NCI-H2029 (cell line): ENCODE data around the gene PBX2.
"Not testable (repeated sequence)": the region's sequence is repeated elsewhere in the genome, so short reads cannot be mapped to it uniquely, and the experiment has no call there.

Experiments
- DNase-seq: peaks from one replicate; lab custom pipeline; 2025; lab: John Stamatoyannopoulos, UW

PBX2 gene

GRCh38 chr6:32202186-32202585, 12.2 kb upstream of the PBX2 start:
- no peak for DNase-seq

- no peak for DNase-seq
Measured at GRCh38 chr6:32200711-32201475, 10.9 kb upstream of the PBX2 start.

- no peak for DNase-seq
Measured at GRCh38 chr6:32198866-32199265, 8.9 kb upstream of the PBX2 start.

DNA sequence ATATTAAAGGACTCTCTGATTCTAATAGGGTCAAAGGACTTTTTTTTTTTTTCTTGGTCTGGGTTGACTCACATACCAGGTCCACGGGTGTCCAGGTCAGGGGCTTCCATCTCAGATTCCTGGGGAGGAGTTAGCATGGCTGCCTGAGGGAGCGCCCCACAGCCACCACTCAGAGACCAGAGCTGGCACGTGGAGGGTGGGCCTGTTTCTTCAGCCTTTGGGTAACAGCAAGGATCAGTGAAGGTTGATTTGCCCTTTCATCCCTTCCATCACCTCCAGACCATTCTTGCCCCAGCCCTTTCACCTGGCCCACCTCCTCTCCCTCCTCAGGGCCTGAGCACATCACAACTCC, 8.3 kb upstream of the PBX2 start:
- no peak for DNase-seq

GRCh38 chr6:32196682-32197616, 6.9 kb upstream of the PBX2 start:
- DNase-seq = no peak

DNA sequence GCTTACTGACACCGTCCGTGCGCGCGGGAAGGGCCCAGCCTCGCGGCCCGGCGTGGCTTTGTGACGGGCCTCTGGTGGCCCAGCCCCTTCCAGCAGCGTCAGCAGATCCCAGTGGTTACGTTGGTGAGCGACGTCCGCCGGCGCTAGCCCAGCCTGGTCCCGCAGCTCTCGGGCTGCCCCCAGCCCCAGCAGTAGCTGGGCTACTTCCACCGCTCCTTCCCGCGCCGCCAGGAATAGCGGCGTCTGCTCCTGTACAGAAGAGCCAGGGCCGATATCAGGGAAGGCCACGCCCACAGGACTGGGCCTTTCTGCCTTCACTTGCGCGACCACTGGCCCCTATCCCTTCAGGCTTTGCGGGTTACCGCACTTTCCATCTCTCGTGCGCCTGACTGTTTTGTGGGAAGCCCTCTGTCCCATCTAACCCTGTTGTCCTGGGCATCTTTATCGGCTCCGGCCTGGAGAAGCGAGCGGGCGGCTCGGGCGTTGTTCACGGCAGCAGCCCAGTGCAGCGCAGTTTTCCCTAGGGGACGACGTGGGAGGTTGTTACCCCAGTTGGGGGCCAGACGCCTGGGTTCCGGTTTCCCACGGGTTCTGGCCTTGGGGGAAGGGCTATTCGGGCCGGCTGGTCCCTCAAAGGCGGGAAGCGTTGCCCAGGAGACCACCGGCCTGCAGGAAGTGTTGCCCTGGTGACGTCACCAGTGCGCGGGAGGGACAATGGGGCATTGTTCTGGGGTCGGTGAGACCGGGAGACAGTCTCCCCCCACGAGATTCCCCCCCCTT, 6.1 kb upstream of the PBX2 start:
- DNase-seq = peak; percentile 78

GRCh38 chr6:32195652-32195901, 5.6 kb upstream of the PBX2 start:
- DNase-seq = peak; percentile 100

- DNase-seq = peak; percentile 14
Measured at GRCh38 chr6:32194825-32195651, 5.0 kb upstream of the PBX2 start.

DNA sequence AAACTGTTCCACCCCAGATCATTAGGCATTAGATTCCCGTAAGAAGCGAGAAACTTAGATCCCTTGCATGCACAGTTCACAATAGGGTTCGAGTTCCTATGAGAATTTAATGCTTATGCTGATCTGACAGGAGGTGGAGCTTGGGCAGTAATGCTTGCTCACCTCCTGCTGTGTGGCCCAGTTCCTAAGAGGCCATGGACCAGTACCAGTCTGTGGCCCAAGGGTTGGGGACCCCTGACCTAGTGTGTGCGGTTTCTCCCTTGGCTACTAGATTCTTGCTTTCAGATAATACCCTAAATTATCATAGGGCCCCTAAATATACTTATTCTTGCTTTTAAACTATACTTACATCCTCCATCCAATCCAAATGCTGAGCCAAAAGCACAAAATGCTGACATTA, 4.4 kb upstream of the PBX2 start:
- DNase-seq = no peak

GRCh38 chr6:32193096-32193495, 3.1 kb upstream of the PBX2 start:
- not testable (repeated sequence) for DNase-seq

GRCh38 chr6:32192608-32193039, 2.6 kb upstream of the PBX2 start, which contains the start of gene GPSM3:
TSS of gene GPSM3 (minus strand) at chr6:32192643. CDS start at chr6:32192513, 130 bp downstream.
- DNase-seq = peak; percentile 41

GRCh38 chr6:32191696-32192607, 1.9 kb upstream of the PBX2 start:
- DNase-seq = no peak

GRCh38 chr6:32190911-32191677, 1.1 kb upstream of the PBX2 start:
- no peak for DNase-seq

DNA sequence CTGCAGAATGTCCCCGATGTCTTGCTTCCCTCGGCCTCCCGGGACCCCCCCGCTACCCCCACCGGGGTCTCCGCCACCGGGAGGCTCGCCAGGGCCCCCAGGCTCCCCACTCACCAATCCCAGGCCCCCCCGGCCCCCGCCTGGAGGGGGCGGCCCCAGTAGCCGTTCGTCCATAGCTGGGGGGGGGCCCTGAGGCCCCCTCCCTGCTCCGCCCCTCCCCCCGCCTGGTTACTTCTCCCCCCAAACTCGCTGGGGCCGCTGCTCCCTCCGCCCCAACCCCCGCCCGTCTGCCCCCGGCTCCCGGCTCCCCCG, 304 bp downstream of the PBX2 start:
- DNase-seq = no peak

DNA sequence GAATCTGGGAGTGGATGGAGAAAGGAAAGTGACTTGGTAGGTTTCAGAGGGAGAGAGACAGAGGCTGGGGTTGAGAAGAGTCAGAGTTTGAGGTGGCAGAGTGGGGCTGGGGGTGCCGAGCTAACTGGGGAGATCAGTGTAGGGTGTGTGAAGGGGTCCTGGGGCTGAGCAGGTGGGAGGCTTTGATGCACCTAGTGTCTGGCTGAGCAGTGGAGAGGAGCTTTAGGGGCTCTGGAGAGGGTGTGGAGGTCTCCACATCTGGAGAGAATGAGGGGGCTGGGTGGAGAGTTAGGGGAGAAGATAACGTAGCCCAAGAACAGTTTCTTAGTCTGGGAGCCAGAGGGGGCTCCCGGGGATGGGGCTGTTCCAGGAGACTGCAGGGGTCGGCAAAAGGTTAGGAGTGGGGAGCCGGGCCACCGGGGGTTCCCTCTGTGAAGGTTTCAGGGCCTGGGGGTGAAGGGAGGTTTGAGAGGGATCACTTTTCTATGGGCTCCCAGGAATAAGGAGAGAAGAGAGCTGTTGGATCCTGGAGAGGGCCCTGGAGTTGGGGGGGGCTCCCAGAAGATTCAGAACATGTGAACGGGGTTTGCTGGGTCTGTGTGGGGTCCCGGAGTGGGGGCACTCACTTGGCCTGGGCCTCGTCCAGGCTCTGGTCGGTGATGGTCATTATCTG, 797 bp downstream of the PBX2 start:
- no peak for DNase-seq

DNA sequence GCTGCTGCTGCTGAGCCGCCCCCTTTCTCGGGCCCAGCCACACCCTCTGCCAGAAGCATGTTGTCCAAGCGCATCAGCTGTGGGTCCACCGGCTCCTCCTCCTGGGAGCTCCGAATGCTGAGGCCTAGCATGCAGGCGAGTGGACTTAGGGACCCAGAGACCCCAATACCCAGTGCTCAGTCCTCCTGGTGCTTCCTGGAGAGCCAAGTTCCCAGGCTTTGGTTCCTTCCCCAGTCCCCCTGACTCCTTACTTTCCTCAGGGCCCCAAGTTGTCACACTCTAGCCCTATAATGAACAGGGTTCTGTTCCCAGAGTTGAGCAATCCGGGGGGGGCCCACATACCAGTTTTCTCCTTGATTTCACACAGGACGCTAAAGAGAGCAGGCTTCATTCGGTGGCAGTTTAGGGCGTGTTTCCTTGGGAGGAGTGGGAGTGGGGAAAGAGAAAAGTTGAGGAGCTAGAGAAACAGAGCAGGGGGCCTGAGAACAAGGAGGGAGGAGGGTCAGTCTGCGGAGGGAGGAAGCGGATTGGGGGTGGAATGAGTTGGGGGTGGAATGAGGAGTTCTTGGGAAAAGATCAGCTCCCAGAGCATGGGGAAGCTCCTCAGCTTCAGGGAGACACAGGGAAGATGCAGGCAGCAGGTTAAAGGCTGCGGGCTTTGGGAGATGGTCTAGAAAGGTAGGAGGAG, 1.5 kb downstream of the PBX2 start:
- DNase-seq = no peak

DNA sequence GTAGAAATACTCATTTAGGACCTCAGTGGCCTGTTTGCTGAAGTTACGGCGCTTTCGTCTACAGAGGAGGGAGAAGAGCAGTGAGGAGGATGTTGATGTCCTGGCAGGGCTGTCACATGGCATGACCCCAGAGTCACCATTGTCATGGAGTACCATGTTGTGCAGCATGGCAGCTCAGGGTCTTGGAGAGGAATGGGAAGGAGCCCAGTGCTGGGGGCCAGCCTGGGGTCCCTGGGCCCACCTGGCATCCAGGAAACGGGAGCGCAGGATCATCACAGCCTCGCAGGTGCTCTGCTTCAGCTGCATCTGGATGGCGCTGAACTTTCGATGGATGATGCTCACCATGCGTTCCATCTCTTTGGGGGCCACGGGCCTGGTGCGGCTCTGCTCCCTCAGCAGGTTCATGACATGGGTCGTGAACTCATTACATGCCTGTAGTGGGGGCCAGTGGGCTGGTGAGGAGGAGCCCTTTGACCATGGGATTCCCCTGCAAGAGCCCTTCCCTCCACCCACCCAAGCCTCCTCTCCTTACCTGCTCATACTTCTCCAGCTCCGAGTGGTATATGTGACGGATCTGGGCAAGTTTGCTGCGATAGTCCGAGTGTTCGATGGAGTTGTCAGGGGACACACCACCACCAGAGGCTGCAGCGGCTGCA, 2.1 kb downstream of the PBX2 start:
- not testable (repeated sequence) for DNase-seq

DNA sequence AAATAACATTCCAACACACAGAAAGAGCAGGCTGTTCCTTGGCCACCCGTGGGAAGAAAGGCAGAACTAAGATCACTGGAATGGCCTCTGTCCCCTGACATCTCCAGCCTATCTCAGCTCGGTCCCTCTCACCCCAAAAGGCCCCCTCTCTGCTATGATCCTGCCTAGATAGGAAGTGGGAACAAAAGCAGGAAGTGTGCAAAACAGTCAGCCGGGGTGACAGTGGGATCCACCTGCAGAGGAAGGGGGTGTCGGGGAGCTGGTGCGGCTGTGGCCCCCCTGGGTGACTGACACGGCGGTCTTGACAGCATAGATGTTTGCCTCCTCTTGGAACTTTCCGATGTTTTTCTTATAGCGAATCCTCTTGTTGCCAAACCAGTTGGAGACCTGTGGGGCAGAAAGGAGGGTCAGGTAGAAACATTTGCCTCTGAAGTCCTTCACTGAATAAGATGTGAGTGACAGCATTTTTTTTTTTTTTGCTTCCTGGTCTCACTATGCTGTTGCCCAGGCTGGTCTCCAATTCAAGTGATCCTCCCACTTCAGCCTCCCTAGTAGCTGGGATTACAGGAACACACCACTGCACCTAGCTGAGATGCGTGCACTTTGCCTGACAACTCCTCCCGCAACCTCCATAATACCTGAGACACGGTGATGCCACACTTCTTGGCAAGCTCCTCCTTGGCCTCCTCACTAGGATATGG, 2.8 kb downstream of the PBX2 start:
- DNase-seq = no peak
